Measurements from ENCODE around the gene ENAM. TPM values are rescaled to one million over a fixed set of nuclear protein-coding genes. Genes with fewer than 3 reads are reported as not detected.

The ENAM gene
- total and polyA plus RNA-seq, 9 of the 15 experiments (the other 6 are each of a cell fraction or from before 2014, with no cell fraction given) = 0.04 to 0.09 (median 0.04) TPM; not detected in 6

- Histone ChIP-seq H3K9ac (ENCODE audit: insufficient read depth in 1 of 2, low read depth in 2 of 2, low read length in 2 of 2) (no peak within 1 kb of the TSS), H3K27ac (ENCODE audit: extremely low read depth, low read depth, low read length) (no peak within 1 kb of the TSS), H3K36me3 (ENCODE audit: control insufficient read depth, insufficient read depth, low read length) (no peaks in the 10 kb centered on the region), H3K79me2 (ENCODE audit: control insufficient read depth, insufficient read depth, low read length) (no peaks in the 10 kb centered on the region), H3K9me3 (replicated peaks; ENCODE audit: control insufficient read depth, insufficient read depth, low read depth, low read length) (no peaks in the 10 kb centered on the region), H3K27me3 (ENCODE audit: control insufficient read depth in 2 of 2, insufficient read depth in 2 of 2, low read length in 2 of 2) (no peaks in the 10 kb centered on the region), H2AFZ (ENCODE audit: low read depth, low read length) (no peak within 1 kb of the TSS), H3K4me2 (ENCODE audit: insufficient read depth, low read length) (no peak within 1 kb of the TSS), H3K4me3 (no peak within 1 kb of the TSS), H3K9me1 (ENCODE audit: control insufficient read depth, insufficient read depth, low read length) (no peaks in the 10 kb centered on the region), H3K4me1 (replicated peaks in 1 of 2; ENCODE audit: control insufficient read depth in 2 of 2, insufficient read depth in 2 of 2, low read length in 2 of 2) (no peaks in the 10 kb centered on the region), H4K20me1 (replicated peaks; ENCODE audit: control insufficient read depth, insufficient read depth, low read length) (no peaks in the 10 kb centered on the region)
- TF ChIP-seq ZNF398 (CRISPR knock-in tag; IDR thresholded peaks at IDR 0.05) (no peak), ZNF311 (CRISPR knock-in tag; IDR thresholded peaks at IDR 0.05) (no peak), ZFP30 (CRISPR knock-in tag; IDR thresholded peaks at IDR 0.05; ENCODE audit: borderline replicate concordance) (no peak), GABPA (tag; conservative IDR thresholded peaks at IDR 0.05; ENCODE audit: low read depth) (no peak), ZNF239 (CRISPR knock-in tag; IDR thresholded peaks at IDR 0.05) (no peak), SMAD3 (CRISPR knock-in tag; conservative IDR thresholded peaks at IDR 0.05) (no peak), MCM7 (IDR thresholded peaks at IDR 0.05) (no peak), CCNT2 (IDR thresholded peaks at IDR 0.05; ENCODE audit: borderline replicate concordance, extremely low read depth, insufficient read length, low read depth, low read length) (no peak), TRIM24 (IDR thresholded peaks at IDR 0.05) (no peak), FOXK2 (conservative IDR thresholded peaks at IDR 0.05 in 1 of 2, IDR thresholded peaks at IDR 0.05 in 1 of 2; ENCODE audit: low read depth in 2 of 2) (no peak), ZNF124 (CRISPR knock-in tag; IDR thresholded peaks at IDR 0.05) (no peak), KDM2B (CRISPR knock-in tag; IDR thresholded peaks at IDR 0.05) (no peak), XRCC5 (IDR thresholded peaks at IDR 0.05; ENCODE audit: low read depth, low read length) (no peak), ZMIZ1 (IDR thresholded peaks at IDR 0.05; ENCODE audit: low read depth in 2 of 2, low read length in 2 of 2) (no peak), ZNF277 (CRISPR knock-in tag; IDR thresholded peaks at IDR 0.05; ENCODE audit: borderline replicate concordance) (no peak), ZKSCAN8 (CRISPR knock-in tag; IDR thresholded peaks at IDR 0.05) (no peak)
- in situ Hi-C loops (cut with MboI) (no loop called here), intact Hi-C loops (cut with micrococcal nuclease) (no loop called here)
- no peak for ATAC-seq
- WGBS (ENCODE audit: insufficient coverage, low coverage, missing lambda C conversion rate) = 0% methylated on average over 1 of the region's 1 CpG
- DNase-seq (ENCODE audit: extremely low read depth in 1 of 4, low spot score in 3 of 4) = no peak
- CTCF ChIA-PET (ENCODE audit: low intra/inter-chr PET ratio) = no interaction called here
- no TSS peak for BruUV-seq (replicated peaks)
- POLR2A ChIA-PET = interaction anchor here (1.1 kb wide), 1 partner anchor 22 kb away, joined by 3 read pairs; the partner anchor contains the start of gene UTP3
- FAIRE-seq = no peak
Observed at GRCh38 chr4:70666369-70666768, 37.8 kb downstream of the ENAM start, which contains the start of gene JCHAIN. Gene JCHAIN, minus strand, starts transcription at chr4:70666508. Its CDS starts 18 bp downstream, at chr4:70666490.

Data from K562 (cell line).